HG03064 (cell line): ENCODE results near the gene TADA2A.
"Not testable (repeated sequence)": the region's sequence is repeated elsewhere in the genome, so short reads cannot be mapped to it uniquely, and the experiment has no call there.

Experiments used
- ATAC-seq: cut with Tn5 transposase; IDR thresholded peaks from one replicate; pipeline ENCODE4 v1.9.1; 2021; ENCODE audit warnings: low read depth; ENCODE audit not compliant: unreplicated experiment

The TADA2A gene

DNA sequence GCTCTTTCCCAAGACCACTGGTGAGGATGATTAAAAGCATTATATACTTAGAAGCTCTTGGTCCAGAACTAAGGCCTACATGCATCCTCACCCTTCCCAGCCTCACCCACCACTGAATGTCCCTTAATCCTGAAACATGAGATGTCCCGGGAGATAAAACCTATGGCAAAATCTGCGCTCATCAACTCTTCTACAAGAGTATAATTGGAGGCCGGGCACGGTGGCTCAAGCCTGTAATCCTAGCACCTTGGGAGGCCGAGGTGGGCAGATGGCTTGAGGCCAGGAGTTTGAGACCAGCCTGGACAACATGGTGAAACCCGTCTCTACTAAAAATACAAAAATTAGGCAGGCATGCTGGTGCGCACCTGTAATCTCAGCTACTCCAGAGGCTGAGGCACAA is 13.3 kb upstream of the TADA2A start:
- no peak for ATAC-seq

DNA sequence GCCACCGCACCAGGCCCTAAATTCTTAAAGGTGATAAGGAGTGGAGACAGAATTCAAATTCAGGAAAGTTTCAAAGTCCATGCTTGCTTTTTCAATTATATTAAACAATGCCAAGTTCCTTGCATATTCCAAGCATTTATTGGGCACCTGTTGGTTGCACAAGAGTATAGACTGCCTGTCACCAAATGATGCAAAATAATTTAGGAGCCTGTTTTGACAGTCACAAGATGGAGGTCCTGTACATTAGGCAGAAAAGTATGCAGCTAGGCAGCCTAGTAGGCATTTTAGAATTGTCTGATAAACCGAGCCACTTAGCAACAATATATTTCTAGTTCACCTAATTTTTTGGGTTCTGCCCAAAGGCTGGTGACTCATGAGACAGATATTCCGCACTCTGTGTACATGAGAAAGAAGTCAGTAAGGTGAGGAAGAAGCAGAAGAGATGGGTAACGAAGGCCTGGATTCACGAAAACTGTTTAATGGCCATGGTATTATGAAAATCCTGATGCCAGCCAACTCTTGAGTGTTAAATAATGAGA is 7.4 kb upstream of the TADA2A start:
- ATAC-seq = no peak

DNA sequence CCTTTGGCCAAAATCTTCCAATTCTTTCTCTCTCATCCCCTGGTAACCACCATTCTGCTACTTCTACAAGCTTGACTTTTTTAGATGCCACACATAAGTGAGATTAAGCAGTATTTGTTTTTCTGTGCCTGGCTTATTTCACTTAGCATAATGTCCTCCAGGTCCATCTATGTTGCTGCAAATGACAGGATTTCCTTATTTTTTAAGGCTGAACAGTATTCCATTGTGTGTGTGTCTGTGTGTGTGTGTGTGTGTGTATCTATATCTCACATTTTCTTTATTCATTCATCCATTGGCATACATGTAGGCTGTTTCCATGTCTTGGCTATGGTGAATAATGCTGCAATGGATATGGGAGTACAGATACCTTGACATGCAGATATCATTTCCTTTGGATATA is 6.2 kb upstream of the TADA2A start:
- ATAC-seq = no peak

DNA sequence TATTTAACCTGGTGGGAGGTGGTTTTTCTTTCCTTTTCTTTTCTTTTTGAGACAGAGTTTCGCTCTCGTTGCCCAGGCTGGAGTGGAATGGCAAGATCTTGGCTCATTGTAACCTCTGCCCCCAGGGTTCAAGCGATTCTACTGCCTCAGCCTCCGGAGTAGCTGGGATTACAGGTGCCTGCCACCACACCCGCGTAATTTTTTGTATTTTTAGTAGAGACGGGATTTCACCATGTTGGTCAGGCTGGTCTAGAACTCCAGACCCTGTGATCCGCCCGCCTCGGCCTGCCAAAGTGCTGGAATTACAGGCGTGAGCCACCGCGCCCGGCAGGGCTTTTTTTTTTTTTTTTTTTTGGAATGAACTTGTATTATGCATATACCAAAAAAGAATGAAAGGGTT is 1.2 kb upstream of the TADA2A start:
- not testable (repeated sequence) for ATAC-seq

DNA sequence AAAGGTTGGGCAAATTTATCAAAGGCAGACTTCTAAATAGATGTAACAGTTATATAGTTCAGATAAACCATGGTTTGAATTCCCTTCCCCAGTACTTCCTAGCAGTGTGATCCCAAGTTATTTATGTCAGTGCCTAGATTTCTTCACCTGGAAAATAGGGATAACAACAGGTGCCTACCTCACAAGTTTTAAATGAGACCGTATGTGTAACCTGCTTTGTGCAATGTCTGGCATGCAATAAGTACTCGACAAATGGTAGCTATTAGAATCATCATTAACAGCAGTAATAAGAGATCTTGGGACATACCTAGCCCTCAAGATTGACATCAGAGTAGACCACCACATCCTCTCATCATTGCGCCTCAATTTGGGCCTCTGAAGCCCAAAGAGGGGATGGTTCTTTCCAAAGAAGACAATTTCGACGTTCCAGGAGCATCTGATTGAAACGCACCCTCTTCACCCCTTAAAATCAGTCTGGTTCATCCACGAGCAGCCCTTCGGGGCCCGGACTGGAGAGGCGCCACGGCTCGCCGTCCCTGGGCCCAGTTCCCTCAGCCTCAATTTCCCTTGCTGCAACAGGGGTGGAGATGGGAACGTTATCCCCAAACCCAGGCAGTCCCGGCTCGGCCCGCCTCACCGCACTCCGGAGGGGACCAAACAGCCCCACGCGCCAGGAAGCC is 591 bp upstream of the TADA2A start:
- ATAC-seq = peak; percentile 21

DNA sequence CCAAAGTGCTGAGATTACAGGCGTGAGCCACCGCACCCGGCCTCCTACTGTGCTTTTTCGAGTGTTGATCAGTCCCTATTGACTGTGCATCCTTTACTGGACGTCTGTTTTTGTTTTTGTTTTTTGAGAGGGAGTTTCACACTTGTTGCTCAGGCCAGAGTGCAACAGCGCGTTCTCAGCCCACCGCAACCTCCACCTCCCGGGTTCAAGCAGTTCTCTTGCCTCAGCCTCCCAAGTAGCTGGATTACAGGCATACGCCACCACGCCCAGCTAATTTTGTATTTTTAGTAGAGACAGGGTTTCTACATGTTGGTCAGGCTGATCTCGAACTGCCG is 1.4 kb downstream of the TADA2A start:
- not testable (repeated sequence) for ATAC-seq

DNA sequence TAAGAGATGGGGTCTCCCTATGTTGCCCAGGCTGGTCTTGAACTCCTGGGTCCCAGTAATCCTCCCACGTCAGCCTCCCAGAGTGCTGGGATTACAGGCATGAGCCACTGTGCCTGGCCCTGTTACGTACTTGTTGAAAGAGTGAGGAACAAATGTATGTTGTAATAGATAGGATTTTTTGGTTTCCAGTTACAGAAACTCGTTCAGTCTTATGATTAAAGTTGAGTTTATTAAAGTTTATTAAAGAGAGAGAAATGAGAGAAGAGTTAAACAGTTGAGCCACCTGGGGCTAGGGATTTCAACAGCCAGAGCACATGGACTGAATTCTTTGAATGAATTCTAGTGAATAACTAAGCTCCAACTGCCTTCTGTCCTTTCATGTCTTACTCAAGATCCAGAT is 3.7 kb downstream of the TADA2A start:
- ATAC-seq = no peak

DNA sequence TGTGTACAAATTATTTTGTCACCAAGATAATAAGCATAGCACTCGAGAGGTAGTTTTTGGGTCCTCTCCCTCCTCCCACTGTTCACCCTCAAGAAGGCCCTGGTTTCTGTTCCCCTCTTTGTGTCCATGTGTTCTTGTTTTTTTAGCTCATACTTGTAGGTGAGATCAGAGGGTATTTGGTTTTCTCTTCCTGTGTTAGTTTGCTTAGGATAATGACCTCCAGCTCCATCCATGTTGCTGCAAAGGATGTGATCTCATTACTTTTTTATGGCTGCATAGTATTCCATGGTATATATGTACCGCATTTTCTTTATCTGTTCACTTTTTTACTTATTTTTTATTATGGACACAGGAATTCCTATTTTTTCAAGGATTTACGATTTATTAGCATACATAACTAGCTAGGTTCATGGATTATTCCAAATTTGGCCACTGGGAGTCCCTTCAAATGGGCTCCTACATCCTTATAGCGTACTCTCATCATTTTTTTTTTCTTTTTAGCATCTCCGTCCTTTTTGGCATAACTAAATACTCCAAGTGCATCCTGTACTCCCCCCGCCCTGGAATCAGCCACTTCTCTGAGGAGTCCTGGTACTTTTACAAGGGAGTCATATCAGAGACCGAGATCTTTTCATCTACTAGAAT is 7.3 kb downstream of the TADA2A start:
- ATAC-seq = no peak

DNA sequence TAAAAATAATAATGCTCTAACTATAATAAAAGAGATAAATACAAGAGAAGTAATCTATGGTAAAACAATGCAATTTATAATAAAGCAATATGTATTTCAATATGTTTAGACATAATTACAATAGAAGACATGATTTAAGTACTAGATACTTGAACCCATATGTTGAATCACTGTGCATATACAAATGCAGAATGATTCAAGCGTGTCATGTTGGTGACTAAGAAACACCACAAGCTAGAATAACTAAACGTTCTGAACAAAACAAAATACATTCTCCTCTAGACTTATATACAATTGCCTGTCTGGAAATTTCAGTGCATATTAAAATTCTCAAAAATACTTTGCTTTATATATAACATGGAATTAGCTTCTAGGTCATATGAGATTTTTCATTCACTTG is 11.2 kb downstream of the TADA2A start:
- no peak for ATAC-seq

DNA sequence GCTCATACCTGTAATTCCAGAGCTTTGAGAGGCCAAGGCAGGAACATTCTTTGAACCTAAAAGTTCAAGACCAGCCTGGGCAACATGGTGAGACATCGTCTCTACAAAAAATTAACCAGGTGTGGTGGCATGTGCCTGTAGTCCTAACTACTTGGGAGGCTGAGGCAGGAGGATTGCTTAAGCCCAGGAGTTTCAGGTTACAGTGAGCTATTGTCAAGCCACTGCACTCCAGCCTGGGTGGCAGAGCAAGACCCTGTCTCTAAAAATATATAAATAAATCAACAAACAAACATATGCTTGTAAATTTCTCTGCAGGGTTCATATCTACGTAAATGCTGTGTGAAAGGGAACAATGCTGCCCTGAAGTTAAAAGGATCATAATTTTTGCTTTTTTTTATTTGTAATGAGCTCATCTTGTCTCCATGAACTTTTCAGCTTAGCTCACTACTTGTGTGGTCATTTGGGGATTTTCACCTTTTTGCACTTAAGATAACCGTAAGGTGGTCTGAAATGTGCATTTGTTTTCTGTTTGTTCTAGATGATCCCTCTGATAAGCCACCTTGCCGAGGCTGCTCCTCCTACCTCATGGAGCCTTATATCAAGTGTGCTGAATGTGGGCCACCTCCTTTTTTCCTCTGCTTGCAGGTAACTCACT is 16.4 kb downstream of the TADA2A start:
- ATAC-seq = no peak

DNA sequence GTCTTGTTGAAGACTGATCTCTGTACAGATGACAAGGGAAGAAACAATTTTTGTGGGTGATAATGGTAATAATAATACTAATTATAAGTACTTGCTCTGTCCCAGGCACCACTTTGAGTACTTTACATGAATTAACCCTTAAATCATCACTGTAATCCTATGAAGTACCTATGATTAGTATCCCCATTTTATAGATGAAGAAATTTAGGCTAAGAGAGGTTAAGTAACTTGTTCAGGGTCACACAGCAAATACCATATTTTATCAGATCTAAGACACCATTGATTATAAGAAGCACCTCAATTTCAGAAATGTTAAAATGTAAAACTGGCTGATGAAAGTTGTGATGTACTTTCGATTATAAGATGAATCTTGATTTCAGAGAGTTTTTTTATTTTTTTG is 18.6 kb downstream of the TADA2A start:
- no peak for ATAC-seq

DNA sequence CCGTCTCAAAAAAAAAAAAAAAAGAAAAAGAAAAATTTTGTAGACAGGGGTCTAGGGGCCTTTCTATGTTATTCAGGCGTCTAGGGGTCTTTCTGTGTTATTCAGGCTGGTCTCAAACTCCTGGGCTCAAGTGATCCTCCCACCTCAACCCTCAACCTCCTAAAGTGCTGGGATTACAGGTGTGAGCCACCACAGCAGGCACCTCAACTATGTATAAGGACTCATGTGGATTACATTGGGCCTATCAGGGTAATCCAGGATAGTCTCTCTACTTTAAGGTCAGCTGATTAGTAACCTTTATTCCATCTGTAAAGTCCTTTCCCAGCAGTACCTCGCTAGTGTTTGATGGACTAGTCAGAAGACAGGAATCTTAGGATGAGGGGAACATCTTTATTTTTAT is 22.4 kb downstream of the TADA2A start:
- no peak for ATAC-seq

DNA sequence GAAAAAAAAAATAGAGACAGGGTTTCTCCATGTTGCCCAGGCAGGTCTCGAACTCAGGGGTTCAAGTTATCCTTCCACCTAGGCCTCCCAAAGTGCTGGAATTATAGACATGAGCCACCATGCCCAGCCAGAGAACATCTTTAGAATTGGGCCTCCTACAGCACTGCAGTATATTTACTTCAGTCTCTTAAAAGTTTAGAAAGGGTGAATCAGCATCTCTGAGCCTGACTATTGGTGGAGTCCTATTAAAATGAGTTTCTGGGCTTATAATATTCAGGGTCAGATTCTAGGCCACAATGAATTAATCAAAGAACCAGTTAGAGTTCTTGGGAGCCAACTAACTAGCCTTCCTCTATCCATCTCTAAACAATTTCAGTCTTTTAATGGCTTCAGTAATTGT is 22.8 kb downstream of the TADA2A start:
- ATAC-seq = no peak

DNA sequence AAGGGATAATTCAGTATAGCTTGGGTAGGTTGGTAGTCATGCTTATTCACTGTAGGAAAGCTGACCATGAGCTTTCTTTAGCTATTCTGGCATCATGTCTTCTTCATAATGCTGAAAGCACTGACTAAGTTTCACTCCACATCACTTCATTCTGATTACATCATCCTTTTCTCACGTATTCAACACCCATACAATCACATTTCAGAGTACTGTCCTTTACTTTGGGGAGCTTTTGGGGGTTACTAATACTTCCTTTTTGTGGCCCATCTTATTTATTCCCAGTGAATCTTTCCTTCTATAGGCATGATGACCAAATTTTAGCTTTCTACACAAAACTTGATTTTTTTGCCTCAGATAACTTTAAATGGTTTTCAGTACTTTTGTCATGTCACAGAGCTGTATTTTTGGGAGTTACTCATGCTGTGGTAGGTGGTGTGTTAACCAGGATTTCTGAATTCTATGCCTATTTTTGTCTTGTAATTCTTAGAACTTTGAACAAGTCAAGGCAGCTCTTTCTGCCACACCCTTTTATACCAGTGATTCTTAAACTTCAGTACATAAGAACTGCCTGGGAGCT is 23.5 kb downstream of the TADA2A start:
- ATAC-seq = no peak

DNA sequence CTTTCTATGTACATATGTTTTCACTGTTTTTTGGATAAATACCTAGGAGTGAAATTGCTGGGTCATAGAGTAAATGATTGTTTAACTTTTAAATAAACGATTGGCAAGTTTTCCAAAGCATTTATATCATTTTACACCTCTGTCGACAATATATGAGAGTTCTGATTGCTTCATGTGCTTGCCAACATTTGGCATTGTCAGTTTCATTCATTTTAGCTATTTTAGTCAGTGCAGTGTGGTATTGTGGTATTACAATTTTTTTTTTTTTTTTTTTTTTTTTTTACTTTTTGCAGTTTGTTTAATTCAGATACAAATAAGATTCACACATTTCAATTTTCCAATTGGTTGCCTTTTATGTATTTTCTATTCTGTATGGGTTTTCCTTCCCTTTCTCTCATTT is 26.0 kb downstream of the TADA2A start:
- ATAC-seq = no peak

DNA sequence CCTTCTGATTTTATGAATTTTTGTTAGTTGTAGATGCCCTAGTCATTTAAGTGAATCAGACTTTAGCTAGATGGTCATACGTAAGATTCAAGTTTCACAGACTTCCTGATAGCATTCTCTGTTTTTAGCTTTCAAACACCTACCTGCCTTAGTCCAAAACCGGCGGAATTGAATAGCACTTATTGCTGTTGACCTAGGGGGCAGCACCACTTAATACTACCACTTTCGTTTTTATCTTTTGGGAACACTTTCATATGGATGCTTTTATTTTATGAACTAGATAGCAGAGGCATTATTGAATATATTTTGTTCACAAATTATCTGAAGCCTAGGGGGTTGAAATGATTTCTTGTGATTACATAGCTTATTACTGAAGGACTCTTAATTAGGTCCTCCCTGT is 31.5 kb downstream of the TADA2A start:
- no peak for ATAC-seq

DNA sequence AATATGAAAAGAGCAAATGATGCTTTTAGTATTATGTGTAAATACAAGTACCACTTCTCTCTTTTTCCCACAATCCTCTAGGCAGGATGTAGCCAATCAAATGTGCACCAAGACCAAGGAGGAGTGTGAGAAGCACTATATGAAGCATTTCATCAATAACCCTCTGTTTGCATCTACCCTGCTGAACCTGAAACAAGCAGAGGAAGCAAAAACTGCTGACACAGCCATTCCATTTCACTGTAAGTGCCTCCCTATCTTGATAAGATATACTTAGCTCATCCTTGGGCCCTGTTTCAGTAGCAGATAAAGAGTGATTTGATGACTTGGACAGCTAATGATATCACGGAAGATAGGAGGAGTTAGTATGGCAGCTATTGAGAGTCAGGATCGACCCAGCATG is 33.7 kb downstream of the TADA2A start:
- ATAC-seq = no peak

DNA sequence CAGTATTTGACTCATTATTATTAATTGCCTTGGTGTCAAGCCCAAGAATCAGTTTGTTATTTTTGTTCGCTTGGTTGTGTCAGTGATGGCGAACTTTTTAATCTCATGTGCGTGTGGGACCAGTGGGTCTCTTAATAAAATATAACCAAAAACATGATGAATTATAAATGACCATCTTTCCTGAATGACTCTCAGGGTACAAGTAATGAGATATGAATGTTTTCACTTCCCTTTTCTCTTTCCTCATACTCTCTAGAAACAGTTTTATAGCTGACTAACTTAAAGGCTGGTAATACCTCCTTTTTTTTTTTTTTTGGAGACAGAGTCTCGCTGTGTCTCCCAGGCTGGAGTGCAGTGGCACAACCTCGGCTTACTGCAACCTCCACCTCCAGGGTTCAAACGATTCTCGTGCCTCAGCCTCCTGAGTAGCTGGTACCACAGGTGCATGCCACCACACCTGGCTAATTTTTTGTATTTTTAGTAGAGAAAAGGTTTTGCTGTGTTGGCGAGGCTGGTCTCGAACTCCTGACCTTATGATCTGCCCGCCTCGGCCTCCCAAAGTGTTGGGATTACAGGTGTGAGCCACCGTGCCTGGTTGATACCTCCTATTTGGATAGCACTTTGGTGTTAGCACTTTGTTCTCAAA is 34.8 kb downstream of the TADA2A start:
- ATAC-seq = not testable (repeated sequence)

DNA sequence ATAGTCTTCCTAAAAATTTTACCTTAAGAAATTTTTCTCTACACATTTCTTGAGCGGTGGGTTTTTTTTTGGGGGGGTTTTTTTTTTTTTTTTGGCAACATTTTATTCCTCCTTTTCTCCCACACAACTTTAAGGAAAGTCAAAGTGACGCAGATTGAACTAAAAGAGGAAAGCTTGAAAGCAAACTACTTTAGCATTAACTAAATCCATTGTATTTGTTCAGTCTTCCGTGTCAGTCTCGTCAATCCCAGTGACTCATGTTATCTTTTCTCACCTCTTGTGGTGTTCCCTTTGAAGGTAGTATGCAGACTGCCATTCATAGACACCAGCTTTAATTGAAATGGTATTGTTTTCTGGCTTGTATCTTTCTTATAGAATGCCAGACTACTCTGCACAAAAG is 39.3 kb downstream of the TADA2A start:
- ATAC-seq = no peak

DNA sequence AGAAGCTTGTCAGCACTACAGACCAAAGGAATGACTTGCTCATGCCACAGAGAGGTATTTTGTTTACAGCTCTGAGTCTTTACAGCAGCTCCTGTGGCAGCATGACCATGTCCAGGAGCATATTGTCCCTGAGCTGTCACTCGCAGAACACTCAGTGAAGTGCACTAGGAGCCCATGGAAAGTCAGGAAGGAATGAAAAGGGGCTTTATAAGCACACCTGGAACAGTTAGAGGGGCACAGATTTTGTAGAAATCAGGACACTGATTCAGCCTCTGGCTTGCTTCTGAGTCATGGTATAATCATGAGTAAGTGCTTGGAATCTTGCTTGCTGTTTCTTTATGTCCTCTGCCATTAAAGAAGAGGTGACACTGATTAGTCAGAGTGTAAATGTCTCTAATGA is 41.0 kb downstream of the TADA2A start:
- ATAC-seq = no peak

DNA sequence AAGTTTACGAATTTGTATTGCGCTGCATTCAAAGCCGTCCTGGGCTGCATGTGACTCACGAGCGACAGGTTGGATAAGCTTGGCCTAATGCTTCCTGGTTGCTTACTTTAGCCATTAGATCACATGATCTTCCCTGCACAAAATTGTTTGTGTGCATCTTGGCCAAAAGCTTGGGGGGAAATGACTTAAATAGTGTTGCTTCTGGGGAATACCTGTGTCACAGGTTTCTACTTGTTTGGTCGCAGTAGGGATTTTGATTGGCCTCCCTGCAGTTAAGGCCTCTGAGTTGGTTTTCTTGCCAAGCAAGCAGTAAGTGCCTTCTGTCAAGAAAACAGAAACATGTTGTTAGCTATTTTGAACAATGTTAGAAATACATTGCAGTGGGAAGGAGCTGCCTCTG is 43.4 kb downstream of the TADA2A start:
- no peak for ATAC-seq
